Lower leg skin (tissue), 3 donors: ENCODE results near the gene TIGIT.

Experiments used
- CTCF ChIP-seq, 3 donors: fragments of 450-650 bp; IDR thresholded peaks; one replicate each; pipeline ENCODE4 v1.5.1; 2016; ENCODE audit warnings: antibody characterized with exemption in 3 of 3, mild to moderate bottlenecking in 3 of 3, moderate library complexity in 2 of 3
- POLR2A ChIP-seq, 2 donors: fragments of 450-650 bp; IDR thresholded peaks; one replicate each; pipeline ENCODE4 v1.6.1; 2016 to 2017; ENCODE audit warnings: antibody characterized with exemption in 2 of 2, mild to moderate bottlenecking in 1 of 2, moderate library complexity in 1 of 2

- TF ChIP-seq POLR2A (IDR thresholded peaks at IDR 0.05) (no peak), CTCF (IDR thresholded peaks at IDR 0.05) (no peak)
These were observed 62.7 kb downstream of the TIGIT start for GRCh38 chr3:114356525-114356924.
